ENCODE data around the gene RIPK1.
A peak's percentile ranks its signal among the peaks of the same experiment; 100 is the strongest.
"Not testable (repeated sequence)": the region's sequence is repeated elsewhere in the genome, so short reads cannot be mapped to it uniquely, and the experiment has no call there.

RIPK1 gene

DNA sequence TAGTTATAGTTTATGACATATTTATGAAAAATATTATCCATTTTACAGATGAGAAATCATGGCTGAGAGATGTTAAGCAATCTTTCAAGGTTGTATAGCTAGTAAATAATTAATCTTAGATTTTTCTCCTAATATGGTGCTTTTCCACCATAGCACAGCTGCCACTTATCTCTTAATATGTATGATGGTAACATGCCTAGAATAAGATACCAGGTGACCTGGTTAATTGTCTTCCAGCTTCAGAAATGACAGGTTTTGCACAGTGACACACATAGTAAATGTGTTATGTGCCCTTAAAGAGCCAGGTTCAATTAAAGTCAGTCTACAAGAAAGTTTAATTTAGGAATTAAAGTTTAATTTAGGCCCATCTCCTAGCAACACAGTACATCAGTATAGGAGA, 74.2 kb downstream of the RIPK1 start:
- Histone ChIP-seq H3K4me1 (ENCODE audit: control insufficient read depth, insufficient read depth, low read length) (peaks cover 2% of the 10 kb centered on the region), H3K4me3 (ENCODE audit: low read depth, low read length) (no peak overlapping the region), H3K9me3 (ENCODE audit: control insufficient read depth, insufficient read depth, low read length) (no peaks in the 10 kb centered on the region), H3K36me3 (ENCODE audit: control insufficient read depth, insufficient read depth, low read length) (peaks cover 22% of the 10 kb centered on the region), H3K27me3 (ENCODE audit: control insufficient read depth, insufficient read depth, low read length) (no peaks in the 10 kb centered on the region), H3K9ac (ENCODE audit: low read depth, low read length) (peak overlapping the region; percentile 26)

DNA sequence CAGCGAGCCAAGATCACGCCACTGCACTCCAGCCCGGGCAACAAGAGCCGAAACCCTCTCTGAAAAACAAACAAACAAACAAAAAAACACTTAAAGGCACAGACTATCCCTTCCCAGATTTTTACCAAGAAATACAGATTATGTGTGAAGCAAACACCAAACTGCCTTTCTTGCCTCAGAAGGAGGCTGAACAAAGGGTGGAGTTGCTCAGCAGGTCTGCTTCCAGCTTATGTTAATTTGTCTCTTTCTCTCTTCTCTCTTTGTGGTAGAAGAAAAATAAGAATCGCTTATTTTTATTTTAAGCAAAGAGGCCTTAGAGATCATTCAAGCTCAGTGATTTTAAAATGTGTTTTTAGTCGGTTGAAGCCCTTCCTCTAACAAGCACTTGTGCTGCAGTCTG, 74.9 kb downstream of the RIPK1 start:
- no peaks in the 10 kb centered on the region for H3K9me3 ChIP-seq (ENCODE audit: control insufficient read depth, insufficient read depth, low read length)
- H3K27me3 ChIP-seq (ENCODE audit: control insufficient read depth, insufficient read depth, low read length): no peaks in the 10 kb centered on the region
- peaks cover 2% of the 10 kb centered on the region for H3K4me1 ChIP-seq (ENCODE audit: control insufficient read depth, insufficient read depth, low read length)
- no peak overlapping the region for H3K4me3 ChIP-seq (ENCODE audit: low read depth, low read length)
- H3K36me3 ChIP-seq (ENCODE audit: control insufficient read depth, insufficient read depth, low read length): peaks cover 29% of the 10 kb centered on the region
- H3K9ac ChIP-seq (ENCODE audit: low read depth, low read length): peak overlapping the region; percentile 26

DNA sequence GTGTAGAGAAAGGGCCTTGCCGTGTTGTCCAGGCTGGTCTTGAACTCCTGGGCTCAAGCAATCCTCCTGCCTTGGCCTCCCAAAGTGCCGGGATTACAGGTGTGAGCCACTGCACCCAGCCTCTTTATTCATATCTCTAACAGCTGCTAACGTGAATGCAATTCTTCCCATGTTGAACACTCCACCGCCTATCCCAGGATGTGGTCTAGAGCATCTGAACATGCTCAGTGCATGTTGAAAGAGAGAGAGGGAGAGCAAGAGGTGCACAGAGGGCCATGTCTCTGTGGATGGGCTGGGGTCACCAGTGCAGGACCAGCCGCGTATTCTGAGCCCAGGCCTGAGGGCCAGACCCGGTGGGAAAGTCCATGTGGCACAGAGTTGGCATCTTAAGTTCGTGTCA, 76.3 kb downstream of the RIPK1 start:
- Histone ChIP-seq H3K36me3 (ENCODE audit: control insufficient read depth, insufficient read depth, low read length) (peaks cover 30% of the 10 kb centered on the region), H3K4me1 (ENCODE audit: control insufficient read depth, insufficient read depth, low read length) (peaks cover 2% of the 10 kb centered on the region), H3K27me3 (ENCODE audit: control insufficient read depth, insufficient read depth, low read length) (no peaks in the 10 kb centered on the region), H3K4me3 (ENCODE audit: low read depth, low read length) (no peak overlapping the region), H3K9ac (ENCODE audit: low read depth, low read length) (no peak overlapping the region), H3K9me3 (ENCODE audit: control insufficient read depth, insufficient read depth, low read length) (no peaks in the 10 kb centered on the region)

GRCh38 chr6:3147914-3148757, 79.8 kb downstream of the RIPK1 start:
- Histone ChIP-seq H3K27me3 (ENCODE audit: control insufficient read depth, insufficient read depth, low read length) (no peaks in the 10 kb centered on the region), H3K9ac (ENCODE audit: low read depth, low read length) (no peak overlapping the region), H3K9me3 (ENCODE audit: control insufficient read depth, insufficient read depth, low read length) (no peaks in the 10 kb centered on the region), H3K4me3 (ENCODE audit: low read depth, low read length) (no peak overlapping the region), H3K36me3 (ENCODE audit: control insufficient read depth, insufficient read depth, low read length) (peaks cover 30% of the 10 kb centered on the region), H3K4me1 (ENCODE audit: control insufficient read depth, insufficient read depth, low read length) (peaks cover 2% of the 10 kb centered on the region)

- Histone ChIP-seq H3K4me3 (ENCODE audit: low read depth, low read length) (no peak overlapping the region), H3K36me3 (ENCODE audit: control insufficient read depth, insufficient read depth, low read length) (peaks cover 38% of the 10 kb centered on the region), H3K27me3 (ENCODE audit: control insufficient read depth, insufficient read depth, low read length) (no peaks in the 10 kb centered on the region), H3K9ac (ENCODE audit: low read depth, low read length) (no peak overlapping the region), H3K9me3 (ENCODE audit: control insufficient read depth, insufficient read depth, low read length) (no peaks in the 10 kb centered on the region), H3K4me1 (ENCODE audit: control insufficient read depth, insufficient read depth, low read length) (no peaks in the 10 kb centered on the region)
These were observed 83.4 kb downstream of the RIPK1 start for GRCh38 chr6:3151691-3152090.

- no peak overlapping the region for H3K9ac ChIP-seq (ENCODE audit: low read depth, low read length)
- H3K4me3 ChIP-seq (ENCODE audit: low read depth, low read length): no peak overlapping the region
- no peaks in the 10 kb centered on the region for H3K4me1 ChIP-seq (ENCODE audit: control insufficient read depth, insufficient read depth, low read length)
- peaks cover 33% of the 10 kb centered on the region for H3K36me3 ChIP-seq (ENCODE audit: control insufficient read depth, insufficient read depth, low read length)
- H3K27me3 ChIP-seq (ENCODE audit: control insufficient read depth, insufficient read depth, low read length): no peaks in the 10 kb centered on the region
- no peaks in the 10 kb centered on the region for H3K9me3 ChIP-seq (ENCODE audit: control insufficient read depth, insufficient read depth, low read length)
These were observed 84.4 kb downstream of the RIPK1 start for GRCh38 chr6:3152689-3153088.

DNA sequence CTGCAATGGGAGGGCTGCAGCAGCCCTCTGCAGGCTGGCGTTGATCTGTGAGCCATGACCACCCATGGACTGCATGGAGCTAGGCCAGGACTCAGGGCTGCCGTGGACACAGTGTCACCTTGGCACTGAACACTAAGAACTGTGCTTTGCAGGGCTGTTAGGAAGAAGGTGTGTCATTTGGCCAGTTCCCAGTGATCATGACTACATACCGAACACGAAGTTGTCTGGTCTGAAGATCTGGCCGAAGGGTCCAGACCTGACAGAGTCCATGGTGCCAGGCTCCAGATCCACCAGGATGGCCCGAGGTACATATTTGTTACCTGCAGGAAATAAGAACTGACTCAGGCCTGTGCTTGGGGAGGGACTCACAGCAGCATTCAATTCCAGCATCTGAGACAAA, 87.1 kb downstream of the RIPK1 start:
- peaks cover 21% of the 10 kb centered on the region for H3K36me3 ChIP-seq (ENCODE audit: control insufficient read depth, insufficient read depth, low read length)
- not testable (repeated sequence) for H3K9me3 ChIP-seq (ENCODE audit: control insufficient read depth, insufficient read depth, low read length); H3K4me1 ChIP-seq (ENCODE audit: control insufficient read depth, insufficient read depth, low read length); H3K9ac ChIP-seq (ENCODE audit: low read depth, low read length); H3K27me3 ChIP-seq (ENCODE audit: control insufficient read depth, insufficient read depth, low read length); H3K4me3 ChIP-seq (ENCODE audit: low read depth, low read length)

DNA sequence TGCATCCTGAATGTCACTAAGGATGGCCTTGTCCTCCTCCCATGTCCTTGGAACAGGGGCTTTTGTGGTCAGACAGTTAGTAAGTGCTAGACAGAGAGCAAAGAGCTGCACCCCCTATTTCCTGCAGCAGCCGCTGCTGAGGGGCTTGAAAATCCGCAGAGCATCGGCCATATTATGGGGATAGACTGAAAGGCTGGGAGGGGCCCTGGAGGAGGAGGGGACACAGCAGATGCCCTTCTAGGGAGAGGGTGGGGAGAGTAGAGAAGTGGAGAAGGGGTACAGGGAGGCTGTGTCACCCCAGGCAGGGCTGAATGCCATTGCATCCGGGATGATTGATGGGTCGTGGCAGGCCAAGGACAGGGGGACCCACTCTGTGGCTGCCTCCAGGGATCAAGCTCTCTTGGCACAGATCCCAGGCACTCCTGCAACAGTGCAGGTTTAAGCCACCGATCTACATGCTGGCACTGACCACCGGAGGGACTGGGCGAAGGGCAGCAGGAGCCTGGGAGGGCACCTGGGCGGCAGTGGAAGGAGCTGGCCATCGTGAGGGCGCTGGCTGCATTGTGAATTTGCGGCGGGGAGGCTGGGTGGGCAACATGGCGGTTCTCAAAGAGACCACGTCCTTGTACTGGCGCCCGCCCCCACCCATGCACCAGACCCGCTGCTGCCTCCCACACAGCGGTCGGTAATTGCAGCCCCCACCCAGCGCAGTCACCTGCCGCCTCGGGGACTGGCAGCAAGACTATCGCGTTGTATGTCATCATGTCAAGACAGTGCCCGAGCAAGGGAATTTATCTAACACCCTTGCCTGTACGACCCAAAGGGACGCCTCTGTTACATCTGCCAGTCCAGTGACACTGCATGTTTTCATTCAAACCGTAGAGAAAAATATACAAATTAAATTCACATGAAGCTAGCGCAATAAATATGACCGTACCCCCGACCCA, 88.2 kb downstream of the RIPK1 start:
- H3K4me1 ChIP-seq (ENCODE audit: control insufficient read depth, insufficient read depth, low read length); H3K9me3 ChIP-seq (ENCODE audit: control insufficient read depth, insufficient read depth, low read length); H3K27me3 ChIP-seq (ENCODE audit: control insufficient read depth, insufficient read depth, low read length): not testable (repeated sequence)
- Histone ChIP-seq H3K4me3 (ENCODE audit: low read depth, low read length) (peak overlapping the region; percentile 80), H3K36me3 (ENCODE audit: control insufficient read depth, insufficient read depth, low read length) (peaks cover 16% of the 10 kb centered on the region), H3K9ac (ENCODE audit: low read depth, low read length) (peak overlapping the region; percentile 2)

- peak within 1 kb of the TSS; percentile 80 for H3K4me3 ChIP-seq (ENCODE audit: low read depth, low read length)
- peaks cover 7% of the 10 kb centered on the region for H3K4me1 ChIP-seq (ENCODE audit: control insufficient read depth, insufficient read depth, low read length)
- no peaks in the 10 kb centered on the region for H3K9me3 ChIP-seq (ENCODE audit: control insufficient read depth, insufficient read depth, low read length)
- H3K36me3 ChIP-seq (ENCODE audit: control insufficient read depth, insufficient read depth, low read length): peaks cover 16% of the 10 kb centered on the region
- H3K27me3 ChIP-seq (ENCODE audit: control insufficient read depth, insufficient read depth, low read length): no peaks in the 10 kb centered on the region
- H3K9ac ChIP-seq (ENCODE audit: low read depth, low read length): peak within 1 kb of the TSS; percentile 37
These were observed 89.0 kb downstream of the RIPK1 start, which contains the start of gene TUBB2A for GRCh38 chr6:3157131-3157933. Gene TUBB2A (minus strand): TSS chr6:3157544. CDS start chr6:3157463, 81 bp downstream.

- peaks cover 6% of the 10 kb centered on the region for H3K36me3 ChIP-seq (ENCODE audit: control insufficient read depth, insufficient read depth, low read length)
- H3K9me3 ChIP-seq (ENCODE audit: control insufficient read depth, insufficient read depth, low read length): no peaks in the 10 kb centered on the region
- no peak overlapping the region for H3K9ac ChIP-seq (ENCODE audit: low read depth, low read length)
- H3K27me3 ChIP-seq (ENCODE audit: control insufficient read depth, insufficient read depth, low read length): no peaks in the 10 kb centered on the region
- H3K4me3 ChIP-seq (ENCODE audit: low read depth, low read length): no peak overlapping the region
- H3K4me1 ChIP-seq (ENCODE audit: control insufficient read depth, insufficient read depth, low read length): peaks cover 19% of the 10 kb centered on the region
These were observed 91.8 kb downstream of the RIPK1 start for GRCh38 chr6:3159805-3160781.
